Activated T-cell treated with anti-CD3 and anti-CD28 coated beads for 1 hour (primary cell): ENCODE results near the gene RBMS3.

Source experiments
- DNase-seq: peaks from one replicate; pipeline ENCODE4 v3.0.0-alpha.2; 2020; ENCODE audit warnings: low read depth

RBMS3 gene

GRCh38 chr3:29525254-29525881, 244.5 kb downstream of the RBMS3 start:
- no peak for DNase-seq

DNA sequence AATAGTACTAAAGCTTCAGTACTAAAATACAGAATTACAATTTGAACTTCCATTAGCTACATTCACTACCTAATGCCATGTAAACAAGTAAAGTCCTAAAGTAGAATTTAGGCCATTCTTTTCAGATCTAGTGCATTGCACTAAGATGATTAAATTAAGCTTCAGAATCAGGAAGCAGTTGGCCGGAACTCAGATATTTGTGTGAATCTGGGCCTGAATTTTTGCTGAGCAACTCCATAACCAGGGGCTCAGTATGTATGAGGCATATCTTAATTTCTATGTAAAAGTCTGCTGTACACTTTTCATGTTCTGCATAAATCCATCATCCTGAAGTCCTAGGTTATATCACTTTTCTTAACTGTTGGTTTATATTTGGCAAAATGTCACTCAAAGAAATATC, 246.4 kb downstream of the RBMS3 start:
- DNase-seq: no peak

DNA sequence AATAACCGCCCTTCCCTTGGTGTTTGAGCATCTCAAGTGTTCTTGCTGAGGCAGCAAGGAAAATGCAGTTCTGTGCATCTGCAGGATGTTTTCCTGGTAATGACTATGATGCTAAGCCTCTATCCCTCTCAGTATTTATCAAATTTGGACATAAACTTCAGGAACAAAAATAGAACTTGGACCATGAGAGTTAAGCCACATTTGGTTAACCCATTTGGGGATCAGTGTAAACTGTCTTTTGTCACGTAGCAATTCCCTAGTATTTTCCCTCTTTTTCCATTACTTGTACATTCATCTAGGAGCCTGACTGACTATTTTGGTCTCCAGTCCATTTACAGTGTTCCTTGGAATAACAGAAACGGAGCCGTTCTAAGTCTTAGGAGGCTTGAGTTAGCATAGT, 250.8 kb downstream of the RBMS3 start:
- no peak for DNase-seq

- no peak for DNase-seq
These were observed 251.6 kb downstream of the RBMS3 start for GRCh38 chr3:29532473-29532872.

GRCh38 chr3:29534006-29534405, 253.1 kb downstream of the RBMS3 start:
- no peak for DNase-seq

- DNase-seq: no peak
These were observed 255.3 kb downstream of the RBMS3 start for GRCh38 chr3:29536016-29536758.

DNA sequence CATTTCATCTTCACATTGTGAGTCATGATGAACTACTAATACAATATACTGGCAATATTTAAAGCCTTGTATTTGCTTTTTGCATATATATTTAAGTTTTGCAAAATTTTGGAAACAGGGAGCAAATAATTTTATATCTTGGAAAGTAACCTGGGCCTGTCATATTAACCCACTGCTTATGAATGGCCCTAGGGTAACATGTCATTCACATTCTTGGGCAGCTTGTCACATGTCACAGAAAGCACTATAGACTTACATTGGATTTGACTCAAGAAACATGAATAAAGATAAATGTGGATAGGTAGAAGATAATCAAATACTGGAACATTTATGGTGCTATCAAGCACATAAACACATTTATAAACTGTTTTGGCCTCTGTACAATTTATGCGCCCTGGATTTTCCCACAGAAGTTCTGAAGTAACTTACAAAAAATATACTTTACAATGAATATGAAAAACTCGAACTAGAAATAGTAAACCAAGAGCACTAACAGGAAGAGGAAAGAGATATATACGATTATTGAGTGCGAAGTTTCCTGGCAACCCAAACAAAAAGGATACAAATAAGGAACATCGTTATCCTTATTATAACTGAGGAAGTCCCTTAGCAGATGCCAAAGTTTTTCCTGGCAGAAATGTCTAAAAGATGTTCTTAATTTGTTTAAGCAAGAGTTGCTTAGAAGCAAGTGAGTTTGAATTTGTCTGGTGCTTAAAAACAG, 257.2 kb downstream of the RBMS3 start:
- DNase-seq: no peak

DNA sequence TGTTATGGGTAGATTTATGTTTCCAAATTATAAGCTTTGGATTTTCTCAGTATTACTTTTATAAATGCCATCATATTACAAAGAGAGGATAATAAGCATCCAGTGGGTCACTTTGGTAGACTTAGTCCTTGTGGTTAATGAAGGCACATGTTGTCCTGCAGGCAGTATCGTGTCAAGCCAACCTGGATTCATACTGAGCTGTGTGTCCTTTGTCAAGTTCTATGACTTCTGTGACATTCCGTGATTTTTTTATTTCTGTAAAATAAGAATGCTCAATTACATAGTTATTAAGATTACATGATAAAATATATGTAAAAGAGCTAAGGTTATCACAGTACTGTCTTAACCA, 257.7 kb downstream of the RBMS3 start:
- no peak for DNase-seq

DNA sequence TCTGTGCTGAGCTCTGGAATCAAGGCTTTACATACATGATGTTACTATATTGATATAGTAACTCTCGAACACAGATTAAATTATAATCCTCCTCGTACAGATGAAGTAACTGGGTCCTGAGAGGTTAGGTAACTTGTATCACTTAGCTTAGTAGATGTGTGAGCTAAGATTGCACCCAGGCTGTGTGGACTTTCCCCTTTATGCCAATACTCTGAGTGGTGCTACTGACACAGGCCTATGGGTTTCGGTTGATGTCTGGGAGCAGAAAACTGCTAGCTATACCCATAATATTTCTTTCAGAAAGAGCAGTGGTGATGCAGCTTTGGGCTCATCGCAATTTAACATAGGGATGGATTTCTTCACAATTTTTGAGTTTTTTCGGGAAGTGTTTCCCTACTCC, 259.7 kb downstream of the RBMS3 start:
- DNase-seq: no peak

GRCh38 chr3:29544701-29545363, 264.0 kb downstream of the RBMS3 start:
- no peak for DNase-seq

- no peak for DNase-seq
These were observed 264.7 kb downstream of the RBMS3 start for GRCh38 chr3:29545615-29546014.

DNA sequence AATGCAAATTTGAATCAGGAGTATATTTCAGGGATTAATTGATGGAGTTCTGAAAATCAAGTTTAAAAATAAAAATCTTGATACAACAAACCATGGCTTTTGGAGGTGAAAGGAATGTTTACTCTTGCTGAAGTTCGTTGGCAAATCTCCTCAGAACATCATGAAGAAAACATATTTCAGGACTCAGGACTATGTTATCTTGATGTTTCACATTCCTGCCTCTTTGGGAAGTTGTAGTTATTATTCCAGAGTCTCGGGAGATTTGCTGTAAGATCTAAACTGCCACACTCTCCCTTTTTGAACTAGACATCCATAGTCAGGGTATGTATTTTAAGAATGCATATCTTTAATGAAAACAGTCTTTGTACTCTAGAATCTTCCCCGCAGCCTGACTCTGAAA, 271.2 kb downstream of the RBMS3 start:
- no peak for DNase-seq

GRCh38 chr3:29554566-29554965, 273.7 kb downstream of the RBMS3 start:
- no peak for DNase-seq

DNA sequence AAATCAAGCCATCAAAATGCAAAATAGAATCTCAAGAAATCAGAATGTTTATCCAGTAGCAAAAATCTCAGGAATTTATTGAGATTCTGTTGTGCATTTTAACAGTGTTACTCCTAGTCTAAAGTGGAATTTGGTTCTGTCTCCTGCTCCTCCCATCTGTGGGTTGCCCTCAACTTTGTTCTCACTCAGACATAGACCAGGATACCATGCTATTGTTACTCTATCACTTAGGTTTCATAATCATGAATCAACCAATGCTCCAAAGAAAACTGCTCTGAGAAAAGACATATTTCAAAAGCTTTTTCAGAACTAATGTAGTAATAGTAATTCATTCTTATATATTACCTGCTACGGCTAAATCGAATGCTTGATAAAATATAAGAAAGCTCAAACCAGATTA, 274.7 kb downstream of the RBMS3 start:
- DNase-seq: no peak

GRCh38 chr3:29557186-29557585, 276.3 kb downstream of the RBMS3 start:
- no peak for DNase-seq

GRCh38 chr3:29557825-29558224, 277.0 kb downstream of the RBMS3 start:
- no peak for DNase-seq

- DNase-seq: no peak
These were observed 279.0 kb downstream of the RBMS3 start for GRCh38 chr3:29559741-29560465.

DNA sequence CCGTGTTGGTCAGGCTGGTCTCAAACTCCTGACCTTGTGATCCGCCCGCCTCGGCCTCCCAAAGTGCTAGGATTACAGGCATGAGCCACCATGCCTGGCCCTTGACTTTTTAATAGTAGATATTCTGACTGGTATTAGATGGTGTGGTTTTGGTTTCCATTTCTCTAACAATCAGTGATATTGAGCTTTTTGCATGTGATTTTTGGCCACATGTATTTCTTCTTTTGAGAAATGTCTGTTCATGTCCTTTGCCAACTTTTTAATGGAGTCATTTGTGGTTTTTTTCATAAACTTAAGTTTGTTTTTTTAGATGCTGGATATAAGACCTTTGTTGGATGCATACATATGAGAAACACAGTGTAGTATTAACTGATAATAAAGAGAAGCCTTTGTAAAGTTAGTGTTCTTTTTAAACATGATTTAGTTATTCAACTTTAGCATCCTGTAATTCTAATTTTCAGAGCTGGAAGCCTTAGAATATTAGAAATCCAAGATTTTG, 280.8 kb downstream of the RBMS3 start:
- no peak for DNase-seq

- DNase-seq: no peak
These were observed 284.4 kb downstream of the RBMS3 start for GRCh38 chr3:29565236-29565635.

DNA sequence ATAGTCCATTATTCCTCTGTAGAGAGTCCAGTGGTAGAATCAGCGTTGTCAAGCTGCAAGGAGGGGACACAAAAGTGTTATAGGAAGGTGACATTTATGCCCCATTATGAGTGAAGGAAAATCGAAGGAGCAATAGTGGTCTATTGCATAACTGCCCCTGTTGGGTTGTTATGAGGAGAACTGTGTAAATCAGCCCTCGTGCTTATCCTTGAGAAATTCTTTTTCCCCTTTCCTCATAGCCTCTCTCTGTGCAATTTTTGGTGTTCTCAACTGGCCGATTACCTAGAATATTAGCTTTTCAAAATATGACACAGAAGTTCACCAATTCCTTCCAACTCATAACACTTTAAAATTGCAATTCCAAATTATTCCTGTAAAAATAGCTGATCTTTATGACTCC, 286.6 kb downstream of the RBMS3 start:
- DNase-seq: no peak

DNA sequence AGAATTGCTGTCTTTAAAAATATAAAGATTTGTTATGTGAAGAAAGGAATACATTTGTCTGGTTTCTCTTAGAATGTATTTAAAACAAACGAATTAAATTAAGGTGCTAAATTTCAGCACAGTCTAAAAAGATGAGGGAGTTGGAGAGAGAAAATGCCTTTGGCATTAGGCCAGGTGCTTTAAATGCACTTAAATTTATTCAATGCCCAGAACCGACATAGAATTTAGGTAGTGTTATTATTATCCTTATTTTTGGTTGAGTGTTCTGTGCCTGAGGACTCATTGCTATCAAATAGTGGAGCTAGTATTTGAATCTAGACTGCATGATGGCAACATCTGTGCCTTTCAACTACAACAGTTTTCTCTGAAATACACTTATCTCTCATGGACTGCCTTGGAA, 287.5 kb downstream of the RBMS3 start:
- DNase-seq: no peak

- no peak for DNase-seq
These were observed 295.3 kb downstream of the RBMS3 start for GRCh38 chr3:29576181-29576580.
